ENCODE data around the gene EEFSEC. TPM values are rescaled to one million over a fixed set of nuclear protein-coding genes. Genes with fewer than 3 reads are reported as not detected.

The EEFSEC gene
- total and polyA plus RNA-seq, 2 of the 8 experiments (the other 6 are each of a cell fraction or from before 2014, with no cell fraction given), result 13.1 to 19.8 TPM

- TF ChIP-seq NANOG (IDR thresholded peaks at IDR 0.05; ENCODE audit: insufficient read depth, low read depth, low read length, poor library complexity, severe bottlenecking) (peak; percentile 21), YY1 (IDR thresholded peaks at IDR 0.05; ENCODE audit: low read depth, low read length) (peak; percentile 89)
Observed at GRCh38 chr3:128280481-128281052, 127.3 kb downstream of the EEFSEC start (continued).
